Measurements from ENCODE around the gene UBA3.

DNA sequence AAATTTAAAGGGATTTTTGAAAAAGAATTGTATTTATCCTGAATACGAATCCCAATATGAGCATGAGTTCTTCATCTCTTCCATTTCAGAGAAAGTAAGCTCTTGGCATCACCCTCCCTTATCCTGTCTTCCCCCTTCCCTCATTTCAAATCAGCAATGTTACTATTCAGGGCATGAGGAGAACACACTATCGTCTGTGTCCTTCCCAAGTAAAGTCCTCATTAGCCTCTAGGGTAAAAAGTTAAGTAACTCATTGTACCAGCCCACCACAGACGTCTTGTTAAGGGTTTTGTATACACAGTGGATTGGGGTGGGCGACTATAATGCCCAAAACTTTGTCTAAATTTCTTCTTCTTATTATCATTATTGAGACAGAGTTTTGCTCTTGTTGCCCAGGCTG lies 19.4 kb upstream of the UBA3 start:
- TF ChIP-seq, protein P1, sequence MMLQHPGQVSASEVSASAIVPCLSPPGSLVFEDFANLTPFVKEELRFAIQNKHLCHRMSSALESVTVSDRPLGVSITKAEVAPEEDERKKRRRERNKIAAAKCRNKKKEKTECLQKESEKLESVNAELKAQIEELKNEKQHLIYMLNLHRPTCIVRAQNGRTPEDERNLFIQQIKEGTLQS (IDR thresholded peaks at IDR 0.05), result no peak
- TF ChIP-seq, protein P2, sequence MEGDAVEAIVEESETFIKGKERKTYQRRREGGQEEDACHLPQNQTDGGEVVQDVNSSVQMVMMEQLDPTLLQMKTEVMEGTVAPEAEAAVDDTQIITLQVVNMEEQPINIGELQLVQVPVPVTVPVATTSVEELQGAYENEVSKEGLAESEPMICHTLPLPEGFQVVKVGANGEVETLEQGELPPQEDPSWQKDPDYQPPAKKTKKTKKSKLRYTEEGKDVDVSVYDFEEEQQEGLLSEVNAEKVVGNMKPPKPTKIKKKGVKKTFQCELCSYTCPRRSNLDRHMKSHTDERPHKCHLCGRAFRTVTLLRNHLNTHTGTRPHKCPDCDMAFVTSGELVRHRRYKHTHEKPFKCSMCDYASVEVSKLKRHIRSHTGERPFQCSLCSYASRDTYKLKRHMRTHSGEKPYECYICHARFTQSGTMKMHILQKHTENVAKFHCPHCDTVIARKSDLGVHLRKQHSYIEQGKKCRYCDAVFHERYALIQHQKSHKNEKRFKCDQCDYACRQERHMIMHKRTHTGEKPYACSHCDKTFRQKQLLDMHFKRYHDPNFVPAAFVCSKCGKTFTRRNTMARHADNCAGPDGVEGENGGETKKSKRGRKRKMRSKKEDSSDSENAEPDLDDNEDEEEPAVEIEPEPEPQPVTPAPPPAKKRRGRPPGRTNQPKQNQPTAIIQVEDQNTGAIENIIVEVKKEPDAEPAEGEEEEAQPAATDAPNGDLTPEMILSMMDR (IDR thresholded peaks at IDR 0.05 in 2 of 3, conservative IDR thresholded peaks at IDR 0.05 in 1 of 3; ENCODE audit: borderline replicate concordance in 1 of 3, insufficient read depth in 1 of 3, low read depth in 2 of 3, low read length in 2 of 3), result no peak
- no peak for TF ChIP-seq YY1 (IDR thresholded peaks at IDR 0.05; ENCODE audit: extremely low read depth, insufficient replicate concordance, low read depth, low read length)
- no peak for TF ChIP-seq POLR2A (IDR thresholded peaks at IDR 0.05; ENCODE audit: borderline replicate concordance, extremely low read depth, insufficient read depth, insufficient read length)
- no peak for TF ChIP-seq EZH2 (IDR thresholded peaks at IDR 0.05)
- TF ChIP-seq, protein P3, sequence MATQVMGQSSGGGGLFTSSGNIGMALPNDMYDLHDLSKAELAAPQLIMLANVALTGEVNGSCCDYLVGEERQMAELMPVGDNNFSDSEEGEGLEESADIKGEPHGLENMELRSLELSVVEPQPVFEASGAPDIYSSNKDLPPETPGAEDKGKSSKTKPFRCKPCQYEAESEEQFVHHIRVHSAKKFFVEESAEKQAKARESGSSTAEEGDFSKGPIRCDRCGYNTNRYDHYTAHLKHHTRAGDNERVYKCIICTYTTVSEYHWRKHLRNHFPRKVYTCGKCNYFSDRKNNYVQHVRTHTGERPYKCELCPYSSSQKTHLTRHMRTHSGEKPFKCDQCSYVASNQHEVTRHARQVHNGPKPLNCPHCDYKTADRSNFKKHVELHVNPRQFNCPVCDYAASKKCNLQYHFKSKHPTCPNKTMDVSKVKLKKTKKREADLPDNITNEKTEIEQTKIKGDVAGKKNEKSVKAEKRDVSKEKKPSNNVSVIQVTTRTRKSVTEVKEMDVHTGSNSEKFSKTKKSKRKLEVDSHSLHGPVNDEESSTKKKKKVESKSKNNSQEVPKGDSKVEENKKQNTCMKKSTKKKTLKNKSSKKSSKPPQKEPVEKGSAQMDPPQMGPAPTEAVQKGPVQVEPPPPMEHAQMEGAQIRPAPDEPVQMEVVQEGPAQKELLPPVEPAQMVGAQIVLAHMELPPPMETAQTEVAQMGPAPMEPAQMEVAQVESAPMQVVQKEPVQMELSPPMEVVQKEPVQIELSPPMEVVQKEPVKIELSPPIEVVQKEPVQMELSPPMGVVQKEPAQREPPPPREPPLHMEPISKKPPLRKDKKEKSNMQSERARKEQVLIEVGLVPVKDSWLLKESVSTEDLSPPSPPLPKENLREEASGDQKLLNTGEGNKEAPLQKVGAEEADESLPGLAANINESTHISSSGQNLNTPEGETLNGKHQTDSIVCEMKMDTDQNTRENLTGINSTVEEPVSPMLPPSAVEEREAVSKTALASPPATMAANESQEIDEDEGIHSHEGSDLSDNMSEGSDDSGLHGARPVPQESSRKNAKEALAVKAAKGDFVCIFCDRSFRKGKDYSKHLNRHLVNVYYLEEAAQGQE (IDR thresholded peaks at IDR 0.05; ENCODE audit: low read depth), result no peak
- no peak for TF ChIP-seq CEBPB (IDR thresholded peaks at IDR 0.05; ENCODE audit: low read depth)
- TF ChIP-seq RAD21 (IDR thresholded peaks at IDR 0.05; ENCODE audit: low read depth), result no peak
- TF ChIP-seq POLR2AphosphoS5 (IDR thresholded peaks at IDR 0.05; ENCODE audit: low read depth, low read length), result no peak
- no peak for TF ChIP-seq ZNF274 (IDR thresholded peaks at IDR 0.05; ENCODE audit: low read depth, low read length)
- no peak for TF ChIP-seq SIN3A (IDR thresholded peaks at IDR 0.05; ENCODE audit: low read depth)
- no peak for TF ChIP-seq JUND (IDR thresholded peaks at IDR 0.05)
- TF ChIP-seq SP1 (IDR thresholded peaks at IDR 0.05; ENCODE audit: low read depth), result no peak

All from HCT116 (cell line).